Glomerular visceral epithelial cell (primary cell): ENCODE results near the gene TRDMT1.

Experiments used
- DNase-seq: peaks from one replicate; pipeline ENCODE4 v3.0.0-alpha.2; 2016; ENCODE audit errors: extremely low spot score

TRDMT1 gene

GRCh38 chr10:17134282-17134681, 67.2 kb downstream of the TRDMT1 start:
- DNase-seq, result no peak

GRCh38 chr10:17129741-17130140, 71.7 kb downstream of the TRDMT1 start, which contains the start of gene CUBN:
Gene CUBN, minus strand, starts transcription at chr10:17129811. Its CDS starts 46 bp downstream, at chr10:17129765.
- DNase-seq, result no peak

- DNase-seq, result no peak
Measured at GRCh38 chr10:17128261-17128660, 73.2 kb downstream of the TRDMT1 start.

- DNase-seq, result no peak
Measured at GRCh38 chr10:17126327-17126726, 75.1 kb downstream of the TRDMT1 start.

GRCh38 chr10:17125206-17125893, 76.1 kb downstream of the TRDMT1 start:
- no peak for DNase-seq

- DNase-seq, result no peak
Measured at GRCh38 chr10:17123961-17124360, 77.5 kb downstream of the TRDMT1 start.

- DNase-seq, result peak; percentile 70
Measured at GRCh38 chr10:17122726-17123661, 78.5 kb downstream of the TRDMT1 start.

- DNase-seq, result peak; percentile 23
Measured at GRCh38 chr10:17122052-17122451, 79.4 kb downstream of the TRDMT1 start.

- DNase-seq, result no peak
Measured at GRCh38 chr10:17120694-17121093, 80.8 kb downstream of the TRDMT1 start.

- no peak for DNase-seq
Measured at GRCh38 chr10:17119845-17120244, 81.6 kb downstream of the TRDMT1 start.

GRCh38 chr10:17116193-17116592, 85.3 kb downstream of the TRDMT1 start:
- DNase-seq, result no peak

GRCh38 chr10:17115683-17116082, 85.8 kb downstream of the TRDMT1 start:
- DNase-seq, result peak; percentile 45

- DNase-seq, result peak; percentile 34
Measured at GRCh38 chr10:17114878-17115444, 86.5 kb downstream of the TRDMT1 start.

- no peak for DNase-seq
Measured at GRCh38 chr10:17113889-17114540, 87.5 kb downstream of the TRDMT1 start.

- DNase-seq, result no peak
Measured at GRCh38 chr10:17113346-17113745, 88.1 kb downstream of the TRDMT1 start.

GRCh38 chr10:17112566-17112965, 88.9 kb downstream of the TRDMT1 start:
- no peak for DNase-seq

GRCh38 chr10:17109475-17110207, 91.8 kb downstream of the TRDMT1 start:
- DNase-seq, result peak; percentile 33

GRCh38 chr10:17109046-17109445, 92.4 kb downstream of the TRDMT1 start:
- no peak for DNase-seq

GRCh38 chr10:17106991-17107390, 94.5 kb downstream of the TRDMT1 start:
- DNase-seq, result no peak

- DNase-seq, result no peak
Measured at GRCh38 chr10:17101910-17102266, 99.6 kb downstream of the TRDMT1 start.

GRCh38 chr10:17101257-17101909, 100.1 kb downstream of the TRDMT1 start:
- peak; percentile 43 for DNase-seq
